GM19372 (cell line): ENCODE measurements around the gene NELL1.
"Not testable (repeated sequence)": the region's sequence is repeated elsewhere in the genome, so short reads cannot be mapped to it uniquely, and the experiment has no call there.

Experiments used
- ATAC-seq: cut with Tn5 transposase; IDR thresholded peaks from one replicate; pipeline ENCODE4 v1.9.1; 2021; ENCODE audit warnings: mild to moderate bottlenecking, low read depth, moderate library complexity; ENCODE audit not compliant: unreplicated experiment

NELL1 gene

GRCh38 chr11:21173476-21173875 is 504.1 kb downstream of the NELL1 start:
- ATAC-seq, result no peak

DNA sequence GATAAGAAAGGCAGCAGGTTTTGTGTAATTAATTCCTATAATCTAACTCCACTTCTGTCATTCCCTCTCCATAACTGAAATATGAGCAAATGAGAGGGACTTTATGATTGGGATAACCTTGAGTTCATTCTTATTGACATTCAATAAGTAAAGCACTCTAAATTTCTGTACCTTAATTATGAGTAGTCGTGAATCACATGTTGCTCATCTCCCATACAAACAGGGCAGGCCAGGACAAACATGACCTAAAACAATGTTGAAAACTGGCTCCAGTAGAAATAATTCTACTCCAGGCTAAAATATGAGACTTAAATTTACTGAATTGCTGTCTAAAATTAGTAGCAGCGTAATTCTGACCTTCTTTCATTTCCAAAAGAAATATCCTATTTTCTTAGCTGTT is 505.4 kb downstream of the NELL1 start:
- ATAC-seq, result no peak

DNA sequence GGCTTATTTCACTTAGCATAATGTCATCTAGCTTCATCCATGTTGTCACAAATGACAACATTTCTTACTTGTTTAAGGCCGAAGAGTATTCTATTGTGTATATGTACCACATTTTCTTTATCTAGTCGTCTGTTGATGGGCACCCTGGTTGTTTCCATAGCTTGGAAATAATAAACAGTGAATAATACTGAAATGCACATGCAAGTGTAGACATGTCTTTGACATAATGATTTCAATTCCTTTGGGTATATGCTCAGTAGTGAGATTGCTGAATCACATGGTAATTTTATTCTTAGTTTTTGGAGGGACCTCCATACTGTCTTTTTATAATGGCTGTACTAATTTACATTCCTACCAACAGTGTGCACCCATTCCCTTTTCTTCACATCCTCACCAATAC is 508.0 kb downstream of the NELL1 start:
- no peak for ATAC-seq

GRCh38 chr11:21179770-21180169 is 510.4 kb downstream of the NELL1 start:
- ATAC-seq, result no peak

DNA sequence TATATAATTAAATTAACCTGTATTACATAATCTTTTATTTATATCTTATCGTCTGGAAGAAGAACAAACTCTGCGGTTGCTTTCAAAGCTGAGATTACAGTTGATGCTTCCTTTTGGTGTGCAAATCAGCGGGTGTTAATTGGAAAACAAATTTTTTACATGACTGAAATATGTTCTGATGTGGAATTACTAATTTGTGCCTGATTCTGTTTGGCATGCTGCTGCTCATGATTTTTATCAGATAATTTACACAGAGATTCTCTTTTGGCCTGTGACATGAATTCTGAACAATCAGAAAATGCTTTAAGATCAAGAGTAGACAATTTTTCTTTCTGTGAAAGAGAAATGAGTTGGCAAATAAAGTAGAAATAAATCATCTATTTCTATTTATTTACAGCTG is 510.8 kb downstream of the NELL1 start:
- no peak for ATAC-seq

DNA sequence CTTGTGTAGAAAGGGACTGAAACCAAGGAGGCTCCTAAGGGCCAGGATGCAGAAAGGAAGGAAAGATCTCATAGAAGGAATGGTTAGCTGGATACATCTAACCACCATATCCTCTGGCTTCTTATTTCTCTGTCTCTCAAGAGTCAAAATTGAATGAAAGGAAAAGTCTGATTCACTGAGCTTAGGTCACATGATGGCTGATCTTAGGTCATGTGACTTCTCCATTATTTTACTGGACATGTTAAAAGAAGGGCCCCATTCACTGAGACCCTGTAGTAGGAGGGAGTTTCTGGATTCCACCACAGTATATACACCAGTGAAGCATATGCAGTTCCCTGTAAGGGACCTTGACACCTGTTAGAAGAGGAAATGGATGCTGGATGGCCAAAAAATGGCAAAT is 516.6 kb downstream of the NELL1 start:
- ATAC-seq, result no peak

GRCh38 chr11:21190181-21190580 is 520.8 kb downstream of the NELL1 start:
- no peak for ATAC-seq

- ATAC-seq, result no peak
Observed at GRCh38 chr11:21195995-21196394, 526.6 kb downstream of the NELL1 start.

DNA sequence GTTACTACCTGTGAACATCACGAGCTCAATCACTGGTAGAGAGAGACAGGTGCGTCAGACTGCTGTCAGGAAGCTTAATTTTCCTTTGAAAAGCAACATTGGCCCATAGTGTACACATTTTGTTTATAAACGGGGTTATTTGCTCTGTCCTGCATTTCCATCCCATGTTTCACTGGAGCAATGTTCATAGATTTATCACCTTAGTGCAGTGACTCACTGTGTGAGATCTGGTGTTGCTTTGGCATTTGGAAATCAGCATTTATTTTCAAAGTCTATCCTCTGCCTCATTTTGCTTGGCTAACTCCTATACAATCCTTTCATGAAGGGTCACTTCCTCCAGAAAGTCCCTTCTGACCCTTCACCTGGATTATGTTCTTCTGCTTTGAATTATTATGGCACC is 529.1 kb downstream of the NELL1 start:
- ATAC-seq, result no peak

- no peak for ATAC-seq
Observed at GRCh38 chr11:21205205-21205604, 535.8 kb downstream of the NELL1 start.

- ATAC-seq, result no peak
Observed at GRCh38 chr11:21225860-21226259, 556.5 kb downstream of the NELL1 start.

- no peak for ATAC-seq
Observed at GRCh38 chr11:21229224-21229623, 559.8 kb downstream of the NELL1 start.

DNA sequence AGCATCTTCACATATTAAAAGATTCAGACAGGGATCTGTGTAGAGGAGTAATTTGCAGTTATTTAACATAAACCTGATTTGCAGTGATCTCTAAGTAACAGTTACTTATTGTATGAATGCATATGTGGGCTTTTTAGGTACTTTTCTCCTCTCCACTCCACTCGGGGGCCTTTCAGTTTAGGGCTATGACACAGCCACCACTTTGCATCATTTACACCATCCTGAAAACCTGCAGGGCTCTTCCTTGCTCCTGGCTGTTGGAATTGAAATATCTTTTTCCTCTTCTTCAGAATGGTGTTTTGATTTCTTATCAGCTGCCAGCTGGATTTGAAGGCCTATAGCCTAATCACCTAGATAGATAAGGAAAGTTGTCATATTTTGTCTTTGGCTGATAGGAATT is 580.8 kb downstream of the NELL1 start:
- ATAC-seq, result no peak

DNA sequence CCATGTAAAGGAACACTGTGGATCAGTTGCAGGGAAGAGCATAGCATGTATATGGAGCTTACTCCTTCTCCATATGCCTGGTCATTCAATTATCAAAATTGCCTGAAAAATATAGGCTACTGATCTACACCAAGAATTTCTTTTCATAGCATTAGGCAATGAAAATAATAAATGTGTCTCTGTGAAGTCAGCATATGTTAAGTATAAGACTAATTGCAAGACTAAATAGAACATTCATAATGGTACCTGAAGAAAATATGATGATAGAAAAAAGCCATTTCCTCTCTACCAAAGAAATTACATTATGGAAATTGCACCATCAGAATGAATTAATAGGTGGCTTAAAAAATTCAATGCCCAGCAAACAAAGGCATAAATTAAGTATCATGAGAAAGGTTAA is 584.7 kb downstream of the NELL1 start:
- ATAC-seq, result no peak

DNA sequence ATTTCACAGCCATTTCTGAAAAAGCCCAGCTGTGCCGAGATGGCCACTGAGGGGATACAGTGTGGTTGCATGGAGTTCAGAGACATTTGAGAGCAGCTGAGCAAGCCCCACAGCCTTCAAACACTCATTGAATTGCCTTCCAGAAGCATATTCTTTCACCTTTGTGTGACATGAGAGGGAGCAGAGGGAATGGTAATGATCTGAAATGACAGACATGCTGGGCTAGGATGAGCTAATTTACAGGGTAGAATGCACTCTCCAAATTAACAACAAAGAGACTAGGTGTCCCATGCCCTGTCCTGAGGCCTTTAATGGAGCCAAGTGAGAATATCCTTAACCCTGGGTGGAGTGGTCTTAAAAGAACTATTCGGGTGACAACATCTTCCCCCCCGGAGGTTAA is 585.4 kb downstream of the NELL1 start:
- ATAC-seq, result no peak

- ATAC-seq, result no peak
Observed at GRCh38 chr11:21257461-21257860, 588.1 kb downstream of the NELL1 start.

- ATAC-seq, result no peak
Observed at GRCh38 chr11:21258414-21258813, 589.0 kb downstream of the NELL1 start.

DNA sequence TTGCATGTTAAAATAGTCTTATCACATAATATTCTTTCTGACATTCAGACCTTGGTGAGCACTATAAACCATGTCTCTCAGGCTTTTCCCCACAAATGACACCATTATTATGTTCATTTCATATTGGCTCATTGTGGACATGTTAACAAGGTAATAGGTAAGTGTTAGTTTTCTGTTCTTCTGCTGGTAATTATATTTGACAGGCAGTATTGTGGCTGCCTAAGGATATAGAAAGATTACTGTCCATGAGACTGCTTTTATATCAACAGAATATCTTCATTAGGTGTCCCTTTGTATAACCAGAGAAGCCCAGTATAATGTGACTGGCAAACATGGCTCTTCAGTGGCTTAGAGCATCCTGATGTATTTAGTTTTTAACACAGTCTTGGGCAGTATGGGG is 590.7 kb downstream of the NELL1 start:
- ATAC-seq, result no peak

- no peak for ATAC-seq
Observed at GRCh38 chr11:21262992-21263391, 593.6 kb downstream of the NELL1 start.

DNA sequence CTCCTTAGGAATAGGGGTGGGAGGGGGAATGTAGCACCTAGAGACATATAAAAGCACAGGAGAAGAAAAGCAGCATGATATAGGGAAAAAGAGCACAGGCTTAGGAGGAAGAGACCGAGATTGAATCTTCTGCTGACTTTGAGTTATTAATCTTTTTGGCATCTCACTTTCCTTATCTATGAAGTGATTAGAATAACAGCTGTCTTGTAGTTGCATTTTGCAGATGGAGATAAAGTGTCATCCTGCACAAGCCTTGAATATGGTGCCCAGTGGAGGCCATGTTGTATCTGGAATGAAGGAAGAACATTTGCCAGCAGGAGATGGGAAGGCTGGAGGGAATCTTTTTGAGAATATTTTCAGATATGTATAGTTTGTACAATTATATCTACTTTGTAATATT is 594.7 kb downstream of the NELL1 start:
- no peak for ATAC-seq

- no peak for ATAC-seq
Observed at GRCh38 chr11:21268036-21268435, 598.6 kb downstream of the NELL1 start.

- ATAC-seq, result not testable (repeated sequence)
Observed at GRCh38 chr11:21272139-21272538, 602.8 kb downstream of the NELL1 start.

GRCh38 chr11:21278840-21279239 is 609.5 kb downstream of the NELL1 start:
- ATAC-seq, result no peak

- no peak for ATAC-seq
Observed at GRCh38 chr11:21285104-21285503, 615.7 kb downstream of the NELL1 start.
